Midbrain (tissue), 1 donor: ENCODE results near the gene AFMID.
"Not testable (repeated sequence)": the region's sequence is repeated elsewhere in the genome, so short reads cannot be mapped to it uniquely, and the experiment has no call there.

Source experiments
- DNase-seq: peaks from one replicate; lab custom pipeline; 2025; lab: John Stamatoyannopoulos, UW

The AFMID gene

GRCh38 chr17:78186692-78187595 is at the start of gene AFMID, which contains the start of gene TK1:
TSS of gene AFMID (plus strand) at chr17:78187362. CDS start at chr17:78187371, 9 bp downstream.
TSS of gene TK1 (minus strand) at chr17:78187052. CDS start at chr17:78186994, 58 bp downstream.
- peak; percentile 97 for DNase-seq

GRCh38 chr17:78137392-78138203 is 49.6 kb upstream of the AFMID start:
- no peak for DNase-seq

GRCh38 chr17:78138204-78139060 is 48.7 kb upstream of the AFMID start:
- no peak for DNase-seq

- not testable (repeated sequence) for DNase-seq
Measured at GRCh38 chr17:78139861-78140168, 47.3 kb upstream of the AFMID start.

- no peak for DNase-seq
Measured at GRCh38 chr17:78140169-78141051, 46.8 kb upstream of the AFMID start.

GRCh38 chr17:78141437-78142118 is 45.6 kb upstream of the AFMID start:
- no peak for DNase-seq

GRCh38 chr17:78142119-78142861 is 44.9 kb upstream of the AFMID start:
- DNase-seq, result no peak

- no peak for DNase-seq
Measured at GRCh38 chr17:78143214-78144146, 43.7 kb upstream of the AFMID start.

GRCh38 chr17:78144147-78144719 is 42.9 kb upstream of the AFMID start:
- peak; percentile 82 for DNase-seq

GRCh38 chr17:78144736-78145641 is 42.2 kb upstream of the AFMID start:
- DNase-seq, result peak; percentile 44

GRCh38 chr17:78146471-78146869 is 40.7 kb upstream of the AFMID start:
- no peak for DNase-seq

- no peak for DNase-seq
Measured at GRCh38 chr17:78146881-78147280, 40.3 kb upstream of the AFMID start.

GRCh38 chr17:78147315-78147998 is 39.7 kb upstream of the AFMID start:
- DNase-seq, result no peak

GRCh38 chr17:78148286-78149016 is 38.7 kb upstream of the AFMID start:
- no peak for DNase-seq

- DNase-seq, result no peak
Measured at GRCh38 chr17:78151514-78152008, 35.6 kb upstream of the AFMID start.
